Skin epidermis (tissue), 12 donors: ENCODE data around the gene GNGT1.

Experiments
- H3K27ac ChIP-seq, 21 experiments: fragments of 200-600 bp; sonication (generic) in 11 of 21; one replicate each; pipeline ENCODE4 v1.5.0; 2020; ENCODE audit warnings: mild to moderate bottlenecking in 3 of 21, inconsistent platforms in 2 of 21, moderate library complexity in 2 of 21
- H3K4me3 ChIP-seq, 7 experiments: fragments of 200-600 bp; sonication (generic) in 2 of 7; one replicate each; pipeline ENCODE4 v1.5.0; 2020; ENCODE audit warnings: inconsistent platforms in 2 of 7, mild to moderate bottlenecking in 2 of 7, moderate library complexity in 1 of 7

GNGT1 gene

GRCh38 chr7:93906267-93906666 lies at the start of gene GNGT1:
Gene GNGT1, plus strand, starts transcription at chr7:93906567. Its CDS starts 180 bp downstream, at chr7:93906747.
- no peak within 1 kb of the TSS for H3K4me3 ChIP-seq
- no peak within 1 kb of the TSS for H3K27ac ChIP-seq

GRCh38 chr7:93858857-93859256 lies 47.5 kb upstream of the GNGT1 start:
- H3K4me3 ChIP-seq: no peak overlapping the region
- no peak overlapping the region for H3K27ac ChIP-seq

GRCh38 chr7:93860261-93860660 lies 46.1 kb upstream of the GNGT1 start:
- no peak overlapping the region for H3K27ac ChIP-seq

GRCh38 chr7:93861325-93861949 lies 44.9 kb upstream of the GNGT1 start:
- Histone ChIP-seq H3K4me3 (no peak overlapping the region), H3K27ac (no peak overlapping the region)

More at GRCh38 chr7:93860261-93860660, 46.1 kb upstream of the GNGT1 start:
- H3K4me3 ChIP-seq: no peak overlapping the region

- H3K4me3 ChIP-seq: no peak overlapping the region
- H3K27ac ChIP-seq: no peak overlapping the region
These were observed 43.7 kb upstream of the GNGT1 start for GRCh38 chr7:93862651-93863050.

- Histone ChIP-seq H3K27ac (no peak overlapping the region), H3K4me3 (no peak overlapping the region)
These were observed 39.5 kb upstream of the GNGT1 start for GRCh38 chr7:93866886-93867285.

- Histone ChIP-seq H3K27ac (no peak overlapping the region), H3K4me3 (no peak overlapping the region)
These were observed 32.3 kb upstream of the GNGT1 start for GRCh38 chr7:93873998-93874574.

GRCh38 chr7:93877742-93878141 lies 28.6 kb upstream of the GNGT1 start:
- H3K4me3 ChIP-seq: no peak overlapping the region

GRCh38 chr7:93879356-93879755 lies 27.0 kb upstream of the GNGT1 start:
- no peak overlapping the region for H3K4me3 ChIP-seq
- H3K27ac ChIP-seq: no peak overlapping the region

More at GRCh38 chr7:93877742-93878141, 28.6 kb upstream of the GNGT1 start:
- no peak overlapping the region for H3K27ac ChIP-seq

- Histone ChIP-seq H3K27ac (no peak overlapping the region), H3K4me3 (no peak overlapping the region)
These were observed 23.9 kb upstream of the GNGT1 start for GRCh38 chr7:93882468-93882867.

GRCh38 chr7:93883078-93883916 lies 23.1 kb upstream of the GNGT1 start:
- no peak overlapping the region for H3K4me3 ChIP-seq
- H3K27ac ChIP-seq: no peak overlapping the region

GRCh38 chr7:93883917-93884345 lies 22.4 kb upstream of the GNGT1 start:
- no peak overlapping the region for H3K27ac ChIP-seq
- H3K4me3 ChIP-seq: no peak overlapping the region

GRCh38 chr7:93884541-93884940 lies 21.8 kb upstream of the GNGT1 start:
- H3K4me3 ChIP-seq: no peak overlapping the region
- H3K27ac ChIP-seq: no peak overlapping the region

GRCh38 chr7:93889261-93889660 lies 17.1 kb upstream of the GNGT1 start:
- H3K4me3 ChIP-seq: no peak overlapping the region
- no peak overlapping the region for H3K27ac ChIP-seq

- Histone ChIP-seq H3K4me3 (peak overlapping the region; percentile 4 to 42 (median 27)), H3K27ac (peak overlapping the region in 1 of 21 experiments; percentile 20)
These were observed 16.3 kb upstream of the GNGT1 start for GRCh38 chr7:93890041-93890463.

- Histone ChIP-seq H3K4me3 (peak within 1 kb of the TSS; percentile 4 to 42 (median 27)), H3K27ac (peak within 1 kb of the TSS in 1 of 21 experiments; percentile 20)
These were observed 15.8 kb upstream of the GNGT1 start, which contains the start of gene TFPI2 for GRCh38 chr7:93890464-93891068. Gene TFPI2, minus strand, starts transcription at chr7:93890753. Its CDS starts 75 bp downstream, at chr7:93890678.

GRCh38 chr7:93894426-93894825 lies 11.9 kb upstream of the GNGT1 start:
- H3K27ac ChIP-seq: no peak overlapping the region
- H3K4me3 ChIP-seq: no peak overlapping the region

GRCh38 chr7:93894966-93895640 lies 11.3 kb upstream of the GNGT1 start:
- H3K27ac ChIP-seq: no peak overlapping the region

GRCh38 chr7:93895859-93896600 lies 10.3 kb upstream of the GNGT1 start:
- no peak overlapping the region for H3K27ac ChIP-seq
- no peak overlapping the region for H3K4me3 ChIP-seq

More at GRCh38 chr7:93894966-93895640, 11.3 kb upstream of the GNGT1 start:
- H3K4me3 ChIP-seq: no peak overlapping the region
